Measurements from ENCODE around the gene CLDN4.
"Not testable (repeated sequence)": the region's sequence is repeated elsewhere in the genome, so short reads cannot be mapped to it uniquely, and the experiment has no call there.

The CLDN4 gene

DNA sequence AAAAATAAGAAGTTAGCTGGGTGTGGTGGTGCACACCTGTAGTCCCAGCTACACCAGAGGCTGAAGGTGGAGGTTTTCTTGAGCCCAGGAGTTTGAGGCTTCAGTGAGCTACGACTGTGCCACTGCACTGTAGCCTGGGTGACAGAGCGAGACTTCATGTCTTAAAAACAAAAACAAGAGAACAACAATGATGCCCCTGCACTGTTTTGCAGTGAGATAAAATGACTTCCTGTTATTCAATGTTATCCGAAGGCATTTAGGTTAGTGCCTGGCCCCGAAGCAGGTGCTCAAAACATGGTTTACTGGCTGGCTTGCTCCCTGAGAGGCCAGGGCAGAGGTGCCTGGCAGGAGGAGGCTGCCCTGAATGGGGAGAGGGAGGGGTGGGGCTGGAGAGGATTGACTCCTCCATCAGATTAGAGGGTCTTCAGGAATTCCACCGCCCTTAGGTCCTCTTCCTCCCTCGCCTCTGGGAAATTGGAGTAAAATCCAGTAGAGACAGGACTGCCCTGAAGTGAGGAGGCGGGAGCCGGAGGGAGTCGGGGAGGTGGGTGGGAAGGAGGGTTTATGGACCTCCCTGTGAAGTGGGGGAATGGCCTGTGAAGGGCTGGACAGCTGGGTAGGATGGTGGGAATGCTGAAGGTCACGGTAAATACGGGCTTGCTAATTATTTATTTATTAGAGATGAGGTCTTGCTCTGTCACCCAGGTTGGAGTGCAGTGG, 6.8 kb upstream of the CLDN4 start:
- no peak for DNase-seq (ENCODE audit: low read depth, low spot score)

DNA sequence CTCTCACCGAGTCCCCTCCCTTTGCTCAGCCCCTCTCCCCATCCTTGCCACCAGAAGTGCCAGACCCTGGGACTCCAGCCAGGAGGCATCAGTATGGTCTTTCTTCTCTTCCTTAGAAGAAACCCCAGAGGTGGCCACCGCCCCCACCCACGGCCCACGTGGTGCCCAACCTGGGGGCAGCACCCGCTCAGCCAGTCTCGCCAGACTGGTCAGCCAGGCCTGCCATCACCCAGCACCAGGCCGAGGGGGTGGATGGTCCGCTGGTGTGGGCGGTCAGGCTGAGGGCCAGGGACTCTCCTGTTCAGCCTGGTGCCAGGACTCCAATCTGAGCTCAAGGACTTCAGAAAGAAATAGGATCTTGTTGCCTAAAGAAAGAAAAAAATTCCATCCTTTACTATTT, 5.8 kb upstream of the CLDN4 start:
- peak; percentile 26 for DNase-seq (ENCODE audit: low read depth, low spot score)

DNA sequence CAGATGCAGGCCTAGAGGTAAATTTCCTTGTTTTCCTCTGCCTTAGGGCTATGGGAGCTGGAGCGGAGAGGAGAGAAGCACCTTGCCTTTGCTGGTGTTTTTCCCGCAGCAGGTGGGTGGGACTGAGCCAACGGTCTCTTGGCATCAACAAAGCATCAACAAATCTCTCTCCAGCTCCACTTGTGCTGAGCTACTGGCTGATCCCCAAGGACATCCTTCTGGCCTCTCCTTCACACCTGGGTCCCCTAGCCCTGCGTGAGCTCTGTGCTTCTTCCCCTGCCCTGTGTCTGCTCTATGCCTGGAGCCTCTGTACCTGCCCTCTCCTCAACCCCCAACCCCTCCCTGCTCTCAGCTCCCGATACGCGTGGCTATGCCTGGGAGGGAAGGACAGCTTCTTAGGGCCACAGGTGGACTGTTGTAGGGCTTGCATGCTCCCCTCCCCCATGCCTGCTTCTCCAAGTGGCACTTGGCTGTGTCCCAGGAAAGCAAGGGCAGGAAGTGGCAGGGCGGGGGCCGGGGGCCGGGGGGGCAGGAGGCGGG, 3.2 kb upstream of the CLDN4 start:
- DNase-seq (ENCODE audit: low read depth, low spot score), result peak; percentile 28

DNA sequence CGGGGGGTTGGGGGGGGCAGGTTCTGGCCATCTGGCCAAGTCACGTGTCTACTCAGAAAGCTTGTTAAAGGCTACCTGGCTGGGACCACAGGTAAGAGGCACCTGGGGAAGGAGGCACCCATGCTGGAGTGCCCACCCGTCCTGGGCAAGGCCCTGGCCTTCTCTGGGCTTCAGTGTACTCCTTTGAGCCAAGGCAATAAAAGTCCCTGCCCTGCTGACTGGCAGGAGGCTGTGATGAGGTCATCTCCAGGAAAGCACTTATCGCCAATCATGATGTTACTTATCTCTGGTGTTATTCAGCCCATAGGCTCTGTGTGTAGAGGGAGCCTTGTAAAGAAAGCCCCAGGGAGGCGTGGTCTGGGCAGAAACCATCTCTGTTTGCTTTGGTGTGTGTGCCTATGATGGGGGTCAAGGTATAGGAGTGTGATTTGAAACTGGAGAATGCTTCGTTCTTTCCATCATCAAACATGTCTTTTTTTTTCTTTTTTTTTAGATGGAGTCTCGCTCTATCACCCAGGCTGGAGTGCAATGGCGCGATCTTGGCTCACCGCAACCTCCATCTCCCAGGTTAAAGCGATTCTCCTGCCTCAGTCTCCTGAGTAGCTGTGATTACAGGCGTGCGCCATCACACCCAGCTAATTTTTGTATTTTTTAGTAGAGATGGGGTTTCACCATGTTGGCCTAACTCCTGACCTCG, 2.5 kb upstream of the CLDN4 start:
- peak; percentile 49 for DNase-seq (ENCODE audit: low read depth, low spot score)

DNA sequence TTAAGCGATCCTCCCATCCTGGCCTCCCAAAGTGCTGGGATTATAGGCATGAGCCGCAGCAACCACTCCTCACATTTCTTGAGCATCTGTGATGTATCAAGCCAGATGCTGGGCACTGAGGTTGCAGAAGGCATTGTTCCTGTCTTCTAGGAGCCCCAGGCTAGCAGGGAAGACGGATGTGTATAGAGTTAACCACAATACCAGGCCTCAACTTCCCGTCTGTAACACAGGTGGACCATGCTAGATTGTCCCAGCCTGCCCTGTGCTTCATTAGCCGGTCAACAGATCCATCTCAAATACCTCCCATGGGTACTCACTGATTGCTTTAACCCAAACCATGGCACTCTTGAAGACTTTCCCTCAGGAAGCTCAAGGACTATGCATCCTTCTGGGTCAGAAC, 1.8 kb upstream of the CLDN4 start:
- DNase-seq (ENCODE audit: low read depth, low spot score), result no peak

DNA sequence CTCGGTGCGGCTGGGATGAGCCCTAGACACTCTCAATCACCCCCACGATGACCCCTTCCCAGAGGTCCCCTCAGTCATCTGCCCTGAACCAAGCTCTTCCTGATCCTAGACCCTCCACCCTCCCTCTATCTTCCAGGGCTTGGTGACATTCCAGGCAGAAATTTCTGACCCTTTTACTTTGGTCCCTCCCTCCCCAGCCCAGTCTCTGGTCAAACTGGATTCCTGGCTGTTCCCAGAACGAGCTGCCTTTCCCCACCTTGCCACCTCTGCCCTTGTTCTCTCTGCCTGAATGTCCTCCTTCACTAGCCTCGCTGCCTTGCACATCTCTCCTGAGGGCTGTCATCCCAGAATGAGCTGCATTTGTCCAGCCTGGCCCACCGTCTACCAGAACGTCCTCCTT, 1.3 kb upstream of the CLDN4 start:
- no peak for DNase-seq (ENCODE audit: low read depth, low spot score)

DNA sequence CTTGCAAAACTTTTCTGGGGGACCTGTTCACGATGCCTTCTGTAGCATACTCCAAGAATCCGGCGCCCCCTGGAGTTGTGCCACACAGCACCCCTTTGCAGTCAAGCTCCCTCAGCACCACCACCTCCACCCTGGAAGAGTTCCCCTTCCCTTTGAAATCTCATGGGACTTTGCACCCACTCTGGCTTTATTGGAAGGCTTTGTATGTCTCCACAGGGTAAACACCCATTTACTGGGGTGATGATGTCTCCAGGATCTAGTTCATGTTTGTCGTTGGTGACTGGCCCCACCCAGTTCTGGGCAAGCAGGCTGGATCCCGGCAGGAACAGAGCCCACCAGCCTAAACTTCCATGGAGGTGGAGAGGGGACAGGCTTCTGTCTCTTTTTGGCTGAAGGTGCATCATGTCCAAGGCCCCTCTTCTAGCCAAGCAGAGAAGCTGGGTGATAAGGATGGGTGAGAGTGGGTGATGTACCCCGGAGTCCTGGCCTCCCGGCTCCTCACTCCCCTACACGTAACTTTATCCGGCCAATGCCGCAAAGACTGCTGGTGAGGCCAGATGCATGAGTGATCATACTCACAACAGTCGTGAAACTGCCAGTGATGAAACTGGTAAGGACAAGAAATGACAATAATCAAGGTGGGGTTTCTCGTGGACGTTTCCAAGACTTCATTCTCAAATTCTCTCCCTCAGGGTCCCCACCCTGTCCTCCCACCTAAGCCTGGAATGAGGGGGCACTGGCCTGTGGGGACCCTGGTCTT, 695 bp upstream of the CLDN4 start:
- no peak for DNase-seq (ENCODE audit: low read depth, low spot score)

DNA sequence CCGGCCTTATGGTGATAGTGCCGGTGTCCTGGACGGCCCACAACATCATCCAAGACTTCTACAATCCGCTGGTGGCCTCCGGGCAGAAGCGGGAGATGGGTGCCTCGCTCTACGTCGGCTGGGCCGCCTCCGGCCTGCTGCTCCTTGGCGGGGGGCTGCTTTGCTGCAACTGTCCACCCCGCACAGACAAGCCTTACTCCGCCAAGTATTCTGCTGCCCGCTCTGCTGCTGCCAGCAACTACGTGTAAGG, 713 bp downstream of the CLDN4 start:
- DNase-seq (ENCODE audit: low read depth, low spot score), result no peak

DNA sequence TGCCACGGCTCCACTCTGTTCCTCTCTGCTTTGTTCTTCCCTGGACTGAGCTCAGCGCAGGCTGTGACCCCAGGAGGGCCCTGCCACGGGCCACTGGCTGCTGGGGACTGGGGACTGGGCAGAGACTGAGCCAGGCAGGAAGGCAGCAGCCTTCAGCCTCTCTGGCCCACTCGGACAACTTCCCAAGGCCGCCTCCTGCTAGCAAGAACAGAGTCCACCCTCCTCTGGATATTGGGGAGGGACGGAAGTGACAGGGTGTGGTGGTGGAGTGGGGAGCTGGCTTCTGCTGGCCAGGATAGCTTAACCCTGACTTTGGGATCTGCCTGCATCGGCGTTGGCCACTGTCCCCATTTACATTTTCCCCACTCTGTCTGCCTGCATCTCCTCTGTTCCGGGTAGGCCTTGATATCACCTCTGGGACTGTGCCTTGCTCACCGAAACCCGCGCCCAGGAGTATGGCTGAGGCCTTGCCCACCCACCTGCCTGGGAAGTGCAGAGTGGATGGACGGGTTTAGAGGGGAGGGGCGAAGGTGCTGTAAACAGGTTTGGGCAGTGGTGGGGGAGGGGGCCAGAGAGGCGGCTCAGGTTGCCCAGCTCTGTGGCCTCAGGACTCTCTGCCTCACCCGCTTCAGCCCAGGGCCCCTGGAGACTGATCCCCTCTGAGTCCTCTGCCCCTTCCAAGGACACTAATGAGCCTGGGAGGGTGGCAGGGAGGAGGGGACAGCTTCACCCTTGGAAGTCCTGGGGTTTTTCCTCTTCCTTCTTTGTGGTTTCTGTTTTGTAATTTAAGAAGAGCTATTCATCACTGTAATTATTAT, 1.2 kb downstream of the CLDN4 start:
- DNase-seq (ENCODE audit: low read depth, low spot score), result no peak

DNA sequence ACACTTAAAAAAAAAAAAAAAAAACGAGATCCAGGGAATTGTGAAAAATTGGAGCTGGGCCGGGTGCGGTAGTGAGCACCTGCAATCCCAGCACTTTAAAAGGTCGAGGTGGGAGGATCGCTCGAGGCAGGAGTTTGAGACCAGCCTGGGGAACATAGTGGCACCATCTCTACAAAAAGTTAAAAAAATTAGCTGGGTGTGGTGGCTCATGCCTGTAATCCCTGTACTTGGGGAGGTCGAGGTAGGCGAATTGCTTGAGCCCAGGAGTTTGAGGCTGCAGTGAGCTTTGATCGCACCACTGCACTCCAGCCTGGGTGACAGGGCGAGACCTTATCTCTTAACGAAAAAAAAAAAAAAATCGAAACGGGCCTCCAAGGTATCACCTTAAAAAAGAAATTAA, 2.0 kb downstream of the CLDN4 start:
- DNase-seq (ENCODE audit: low read depth, low spot score), result no peak

DNA sequence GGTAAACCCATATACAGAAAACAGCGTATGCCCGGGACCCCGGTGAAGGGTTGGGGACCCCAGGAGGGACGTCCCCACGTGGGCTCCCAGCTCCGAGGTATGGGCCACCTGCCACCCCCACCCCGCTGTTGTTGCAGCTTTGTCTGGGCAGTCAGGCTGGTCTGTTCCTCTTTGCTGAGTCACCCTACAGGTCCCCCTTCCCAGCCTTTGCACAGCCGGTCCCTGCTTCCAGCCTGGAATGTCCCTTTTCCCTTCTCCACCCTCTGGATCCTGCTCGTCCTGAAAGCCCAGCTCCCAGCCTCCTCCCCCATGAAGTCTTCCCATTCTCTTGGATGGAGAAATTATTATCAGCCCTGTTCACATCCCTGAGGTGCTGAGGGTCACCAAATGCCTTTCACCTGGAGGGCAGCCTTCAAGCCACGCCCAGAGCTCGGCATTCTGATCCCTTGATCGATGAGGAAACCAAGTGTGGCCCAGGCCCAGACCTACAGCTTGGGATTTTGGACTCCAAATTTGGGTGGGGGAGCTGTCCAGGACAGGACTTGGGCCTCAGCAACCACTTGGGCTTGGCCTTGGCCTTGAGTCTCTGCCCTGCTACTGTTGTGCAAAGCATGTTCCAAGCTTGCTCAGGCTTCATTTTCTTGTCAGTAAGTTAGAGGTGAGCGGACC, 2.6 kb downstream of the CLDN4 start:
- DNase-seq (ENCODE audit: low read depth, low spot score), result no peak

DNA sequence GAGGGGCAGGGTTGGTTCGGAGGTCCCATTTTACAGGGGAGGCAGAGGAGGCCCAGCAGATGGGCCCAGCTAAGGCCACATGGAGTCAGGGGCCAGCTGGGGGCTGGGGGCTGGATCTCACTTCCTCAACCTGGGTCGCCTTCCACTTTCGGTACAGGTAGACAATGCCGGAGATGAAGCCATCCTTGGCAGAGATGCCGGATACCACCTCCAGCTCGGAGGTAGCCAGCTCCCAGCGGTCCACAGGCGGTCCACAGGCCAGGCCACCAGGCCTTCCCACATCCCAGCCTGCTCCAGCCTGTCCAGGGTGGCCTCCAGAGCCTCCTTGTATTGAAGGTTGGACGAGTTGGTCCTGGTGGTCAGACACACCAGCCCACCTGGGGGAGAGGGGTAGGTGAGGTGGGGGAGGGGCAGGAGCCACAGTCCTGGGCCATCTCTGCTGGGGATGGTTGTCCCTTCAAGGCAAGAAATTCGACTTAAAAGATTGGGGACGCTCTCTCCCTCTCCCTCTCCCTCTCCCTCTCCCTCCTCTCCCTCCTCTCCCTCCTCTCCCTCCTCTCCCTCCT, 3.9 kb downstream of the CLDN4 start:
- DNase-seq (ENCODE audit: low read depth, low spot score), result no peak

DNA sequence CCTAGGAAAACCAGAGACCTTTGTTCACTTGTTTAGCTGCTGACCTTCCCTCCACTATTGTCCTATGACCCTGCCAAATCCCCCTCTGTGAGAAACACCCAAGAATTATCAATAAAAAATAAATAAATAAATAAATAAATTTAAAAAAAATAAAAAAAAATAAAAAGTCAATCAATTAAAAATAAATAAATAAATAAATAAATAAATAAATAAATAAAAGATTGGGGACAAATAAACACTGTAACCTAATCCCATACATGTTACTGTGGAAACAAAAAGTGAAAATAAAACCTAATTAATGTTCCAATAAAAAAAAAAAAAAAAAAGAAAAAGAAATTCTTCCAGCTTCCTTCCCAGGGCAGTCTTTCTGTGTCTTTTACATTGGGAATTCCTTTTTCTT, 6.4 kb downstream of the CLDN4 start:
- not testable (repeated sequence) for DNase-seq (ENCODE audit: low read depth, low spot score)

DNA sequence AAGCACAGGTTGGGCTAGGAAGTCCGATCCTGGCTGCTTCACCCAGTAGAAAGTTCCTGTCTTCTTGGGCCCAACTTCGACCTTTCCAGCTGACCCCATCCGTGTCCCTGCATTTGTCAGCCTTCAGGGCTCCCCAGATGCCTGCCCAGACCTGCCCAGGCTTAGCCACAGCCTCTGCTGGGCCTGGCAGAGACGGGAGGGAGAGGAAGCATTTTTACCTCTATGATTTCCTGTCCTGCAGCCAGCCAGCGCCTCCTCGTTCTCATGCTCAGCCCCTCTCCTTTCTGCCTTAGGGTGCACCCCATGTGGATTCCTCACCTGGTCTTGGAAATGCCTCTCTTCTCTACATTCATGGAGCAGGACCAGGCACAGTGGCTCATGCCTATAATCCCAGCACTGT, 7.8 kb downstream of the CLDN4 start:
- no peak for DNase-seq (ENCODE audit: low read depth, low spot score)

DNA sequence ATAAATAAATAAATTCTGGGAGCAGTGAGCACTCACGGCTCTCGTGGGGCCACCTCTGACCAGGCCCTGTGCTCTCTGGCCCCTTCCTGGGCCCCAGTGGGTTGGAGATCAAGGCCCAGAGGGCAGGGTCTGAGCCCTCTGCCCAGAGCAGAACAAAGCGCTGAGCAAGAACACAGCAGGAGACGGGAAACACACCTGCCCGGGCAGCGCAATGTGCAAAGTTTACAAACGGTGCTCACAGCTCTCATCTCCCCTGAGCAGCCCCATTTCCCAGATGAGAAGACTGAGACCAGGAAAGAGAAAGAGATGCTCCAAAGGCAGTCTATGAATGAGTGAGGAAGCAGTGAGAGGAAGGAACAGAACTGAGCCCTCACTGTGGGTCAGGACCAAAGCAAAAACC, 8.5 kb downstream of the CLDN4 start:
- no peak for DNase-seq (ENCODE audit: low read depth, low spot score)

DNA sequence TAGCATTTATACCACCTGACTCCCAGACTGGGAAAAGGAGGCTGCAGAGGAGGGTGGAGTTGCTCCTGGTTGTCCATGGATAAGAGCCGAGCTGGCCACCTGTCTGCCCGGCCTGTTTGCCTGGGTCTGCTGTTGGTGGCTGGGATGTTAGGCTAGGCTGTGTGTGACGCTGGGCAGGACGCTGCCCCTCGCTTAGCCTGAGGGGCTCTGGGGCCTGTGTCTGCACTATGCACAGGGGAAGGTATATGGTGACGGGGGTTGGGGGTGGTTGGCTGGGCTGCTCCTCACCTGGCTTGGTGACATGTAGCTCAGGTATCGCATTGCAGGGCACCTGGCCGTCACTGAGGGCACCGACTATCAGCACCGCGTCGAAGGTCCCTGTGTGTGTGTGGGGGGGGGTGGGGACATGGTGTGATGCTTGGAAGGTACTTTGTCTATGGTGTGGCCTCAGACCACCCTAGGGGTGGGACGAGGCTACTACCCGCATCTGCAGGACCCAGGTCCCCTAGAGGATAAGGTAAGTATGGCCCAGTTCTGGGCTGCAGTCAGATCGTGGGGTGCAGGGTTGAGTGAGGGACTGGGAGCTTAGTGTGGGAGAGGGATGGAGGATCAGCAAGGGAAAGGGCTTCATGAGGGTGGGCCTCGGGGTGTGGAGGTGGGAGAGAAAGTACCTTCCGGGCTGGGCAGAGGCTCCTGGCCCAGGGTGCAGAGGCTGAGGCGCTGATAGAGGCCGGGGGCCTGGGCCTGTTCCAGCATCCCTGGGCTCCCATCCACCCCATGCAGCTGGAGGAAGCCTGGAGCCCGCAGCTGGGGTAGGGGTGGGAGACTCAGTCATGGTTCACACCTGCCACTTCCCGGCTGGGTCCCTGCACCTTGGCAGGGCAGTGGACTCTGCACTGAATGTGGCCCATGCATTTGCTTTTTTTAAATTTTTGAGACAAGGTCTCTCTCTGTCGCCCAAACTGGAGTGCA, 9.2 kb downstream of the CLDN4 start:
- no peak for DNase-seq (ENCODE audit: low read depth, low spot score)

DNA sequence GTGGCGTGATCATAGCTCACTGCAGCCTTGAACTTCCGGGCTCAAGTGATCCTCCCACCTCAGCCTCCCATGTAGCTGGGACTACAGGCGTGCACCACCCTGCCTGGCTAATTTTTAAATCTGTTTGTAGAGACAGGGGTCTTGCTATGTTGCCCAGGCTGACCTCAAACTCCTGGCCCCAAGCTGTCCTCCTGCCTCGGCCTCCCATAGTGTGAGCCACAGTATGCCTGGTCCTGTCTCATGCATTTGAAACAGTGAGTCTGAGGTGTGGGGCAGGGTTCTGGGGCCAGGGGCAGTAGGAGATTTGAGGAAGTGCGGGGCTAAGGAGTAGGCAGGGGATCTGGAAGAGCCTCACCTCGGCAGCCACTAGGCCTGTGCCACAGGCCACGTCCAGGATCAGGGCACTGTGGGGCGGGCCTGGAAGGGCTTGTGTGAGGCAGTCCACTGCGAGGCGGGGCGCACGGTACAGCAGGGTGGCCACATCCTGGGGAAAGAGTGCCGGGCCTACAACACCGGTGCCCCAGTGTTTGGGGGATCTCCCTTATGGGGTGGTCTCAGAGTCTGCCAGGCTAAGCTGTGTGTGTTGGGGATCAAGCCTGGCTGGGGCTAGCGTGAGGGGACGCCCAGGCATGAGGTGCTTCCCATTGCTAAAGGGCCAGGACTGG, 10.1 kb downstream of the CLDN4 start:
- no peak for DNase-seq (ENCODE audit: low read depth, low spot score)

DNA sequence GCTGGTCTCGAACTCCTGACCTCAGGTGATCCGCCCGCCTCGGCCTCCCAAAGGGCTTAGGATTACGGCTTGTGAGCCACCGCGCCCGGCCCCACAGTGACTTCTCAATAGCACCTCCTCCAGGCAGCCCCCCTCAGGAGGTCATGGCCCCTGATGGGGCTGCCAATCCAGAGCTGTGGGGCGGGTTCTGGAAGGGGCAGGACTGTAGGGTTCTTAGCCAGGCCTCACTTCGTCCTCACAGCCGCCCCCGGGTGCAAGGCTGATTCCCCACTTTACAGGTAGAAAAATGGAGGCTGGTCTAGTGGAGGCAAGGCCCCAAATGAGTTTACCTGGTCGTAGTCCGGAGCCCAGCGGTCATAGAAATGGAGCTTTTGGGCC, 10.9 kb downstream of the CLDN4 start:
- DNase-seq (ENCODE audit: low read depth, low spot score), result no peak
